ENCODE results near the gene KCNQ5.

GRCh38 chr6:72647489-72647888, 25.6 kb downstream of the KCNQ5 start:
- TF ChIP-seq CTCF (IDR thresholded peaks at IDR 0.05) (no peak), EZH2 (IDR thresholded peaks at IDR 0.05) (no peak)
